Measurements from ENCODE around the gene CFAP92. TPM values are rescaled to one million over a fixed set of nuclear protein-coding genes. Genes with fewer than 3 reads are reported as not detected.
A peak's percentile ranks its signal among the peaks of the same experiment; 100 is the strongest.

The CFAP92 gene
- total and polyA plus RNA-seq, 10 donors, result 0.29 to 3.1 (median 1.3) TPM

GRCh38 chr3:128873244-128874022 lies 120.4 kb downstream of the CFAP92 start:
- whole genome bisulfite sequencing, 5 donors, result 67 to 84% (median 79%) methylated on average over 8 of the region's 8 CpGs
- no peak for TF ChIP-seq CTCF (IDR thresholded peaks at IDR 0.05 in 8 of 11, conservative IDR thresholded peaks at IDR 0.05 in 3 of 11)
- TF ChIP-seq POLR2A (IDR thresholded peaks at IDR 0.05), result no peak
- no peak for TF ChIP-seq POLR2AphosphoS5 (IDR thresholded peaks at IDR 0.05)
- no peak overlapping the region for H3K4me3 ChIP-seq
- H3K4me1 ChIP-seq, result peaks cover 6 to 32% (median 19%) of the 10 kb centered on the region in 6 donors
- H3K9me3 ChIP-seq, result no peaks in the 10 kb centered on the region
- intact Hi-C loops (cut with DNase I; ENCODE audit: low total_unique reads), result no loop called here
- no peaks in the 10 kb centered on the region for H3K36me3 ChIP-seq
- peak; percentile 30 for DNase-seq
- no peaks in the 10 kb centered on the region for H3K27me3 ChIP-seq (replicated peaks in 1 of 7)
- H3K27ac ChIP-seq, result no peak overlapping the region

GRCh38 chr3:128872744-128873143 lies 121.1 kb downstream of the CFAP92 start:
- Histone ChIP-seq H3K4me3 (no peak overlapping the region), H3K27me3 (replicated peaks in 1 of 7) (no peaks in the 10 kb centered on the region), H3K9me3 (no peaks in the 10 kb centered on the region), H3K27ac (no peak overlapping the region), H3K4me1 (peaks cover 0 to 25% (median 12%) of the 10 kb centered on the region in 6 donors), H3K36me3 (no peaks in the 10 kb centered on the region)
- 87 to 97% (median 91%) methylated on average over 8 of the region's 8 CpGs for WGBS, 5 donors
- intact Hi-C loops (cut with DNase I; ENCODE audit: low total_unique reads), result no loop called here
- TF ChIP-seq CTCF (IDR thresholded peaks at IDR 0.05 in 8 of 11, conservative IDR thresholded peaks at IDR 0.05 in 3 of 11) (no peak), POLR2AphosphoS5 (IDR thresholded peaks at IDR 0.05) (no peak), POLR2A (IDR thresholded peaks at IDR 0.05) (no peak)
- DNase-seq, result peak; percentile 0

DNA sequence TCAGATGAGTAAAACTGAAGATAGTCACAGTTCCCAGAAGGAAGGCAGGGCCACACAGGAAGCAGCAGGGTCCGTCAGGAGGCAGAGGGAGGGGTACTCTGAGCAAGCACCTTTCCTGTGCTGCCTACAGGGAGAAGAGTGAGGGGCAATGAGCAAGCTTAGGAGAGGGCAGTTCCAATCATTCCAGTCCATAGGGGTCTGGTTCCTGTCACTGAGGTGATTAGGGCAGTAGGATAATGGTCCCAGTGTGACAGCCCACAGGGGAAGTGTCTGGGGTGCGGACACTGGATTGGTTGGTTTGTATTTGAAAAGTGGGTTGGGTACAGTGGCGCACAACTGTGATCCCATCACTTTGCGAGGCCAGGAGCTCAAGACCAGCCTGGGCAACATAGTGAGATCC lies 121.6 kb downstream of the CFAP92 start:
- TF ChIP-seq POLR2AphosphoS5 (IDR thresholded peaks at IDR 0.05), result no peak
- no peak for TF ChIP-seq CTCF (IDR thresholded peaks at IDR 0.05 in 8 of 11, conservative IDR thresholded peaks at IDR 0.05 in 3 of 11)
- TF ChIP-seq POLR2A (IDR thresholded peaks at IDR 0.05), result no peak
- no peak overlapping the region for H3K27ac ChIP-seq
- intact Hi-C loops (cut with DNase I; ENCODE audit: low total_unique reads), result no loop called here
- H3K9me3 ChIP-seq, result no peaks in the 10 kb centered on the region
- WGBS, 5 donors, result 72 to 84% (median 81%) methylated on average over 4 of the region's 4 CpGs
- H3K27me3 ChIP-seq (replicated peaks in 1 of 7), result no peaks in the 10 kb centered on the region
- H3K36me3 ChIP-seq, result no peaks in the 10 kb centered on the region
- H3K4me3 ChIP-seq, result no peak overlapping the region
- H3K4me1 ChIP-seq, result peaks cover 0 to 20% (median 8%) of the 10 kb centered on the region in 6 donors
- DNase-seq, result peak; percentile 17

DNA sequence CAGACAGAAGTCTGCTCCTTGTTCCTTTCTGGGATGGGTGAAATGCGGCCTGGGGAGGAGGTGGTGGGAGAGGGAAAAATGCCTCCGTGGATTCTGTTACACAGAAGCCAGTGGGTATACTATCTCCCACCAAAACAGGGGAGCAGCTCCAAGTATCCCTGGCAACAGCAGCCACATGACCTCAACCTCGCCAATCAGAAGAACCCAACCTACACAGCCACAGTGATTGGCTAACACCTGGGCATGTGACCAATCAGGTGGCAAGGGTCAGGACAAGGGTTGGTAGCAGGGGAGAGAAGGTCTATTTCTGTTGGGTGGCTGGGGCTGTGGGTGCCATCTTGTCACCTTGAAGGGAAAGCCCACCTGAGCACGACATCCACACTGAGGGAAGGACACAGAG lies 123.5 kb downstream of the CFAP92 start:
- Histone ChIP-seq H3K9me3 (no peaks in the 10 kb centered on the region), H3K4me3 (no peak overlapping the region), H3K36me3 (no peaks in the 10 kb centered on the region), H3K27ac (no peak overlapping the region), H3K27me3 (replicated peaks in 1 of 7) (no peaks in the 10 kb centered on the region), H3K4me1 (peaks cover 0 to 4% (median 2%) of the 10 kb centered on the region in 6 donors)
- 93 to 99% (median 97%) methylated on average over 4 of the region's 4 CpGs for whole genome bisulfite sequencing, 5 donors
- TF ChIP-seq POLR2AphosphoS5 (IDR thresholded peaks at IDR 0.05) (no peak), POLR2A (IDR thresholded peaks at IDR 0.05) (no peak), CTCF (IDR thresholded peaks at IDR 0.05 in 8 of 11, conservative IDR thresholded peaks at IDR 0.05 in 3 of 11) (no peak)
- DNase-seq, result peak; percentile 11
- intact Hi-C loops (cut with DNase I; ENCODE audit: low total_unique reads), result no loop called here

Measured in spleen (tissue), 11 donors.